NCI-H748 (cell line): Measurements from ENCODE around the gene JUN.
"Not testable (repeated sequence)": the region's sequence is repeated elsewhere in the genome, so short reads cannot be mapped to it uniquely, and the experiment has no call there.

ENCODE experiments used
- DNase-seq: peaks from one replicate; lab custom pipeline; 2025; ENCODE audit not compliant: unreplicated experiment; lab: John Stamatoyannopoulos, UW

Gene JUN

GRCh38 chr1:58809325-58810010 is 25.6 kb upstream of the JUN start:
- DNase-seq = no peak

GRCh38 chr1:58808077-58808476 is 24.2 kb upstream of the JUN start:
- DNase-seq = no peak

GRCh38 chr1:58805716-58806571 is 22.1 kb upstream of the JUN start:
- peak; percentile 34 for DNase-seq

DNA sequence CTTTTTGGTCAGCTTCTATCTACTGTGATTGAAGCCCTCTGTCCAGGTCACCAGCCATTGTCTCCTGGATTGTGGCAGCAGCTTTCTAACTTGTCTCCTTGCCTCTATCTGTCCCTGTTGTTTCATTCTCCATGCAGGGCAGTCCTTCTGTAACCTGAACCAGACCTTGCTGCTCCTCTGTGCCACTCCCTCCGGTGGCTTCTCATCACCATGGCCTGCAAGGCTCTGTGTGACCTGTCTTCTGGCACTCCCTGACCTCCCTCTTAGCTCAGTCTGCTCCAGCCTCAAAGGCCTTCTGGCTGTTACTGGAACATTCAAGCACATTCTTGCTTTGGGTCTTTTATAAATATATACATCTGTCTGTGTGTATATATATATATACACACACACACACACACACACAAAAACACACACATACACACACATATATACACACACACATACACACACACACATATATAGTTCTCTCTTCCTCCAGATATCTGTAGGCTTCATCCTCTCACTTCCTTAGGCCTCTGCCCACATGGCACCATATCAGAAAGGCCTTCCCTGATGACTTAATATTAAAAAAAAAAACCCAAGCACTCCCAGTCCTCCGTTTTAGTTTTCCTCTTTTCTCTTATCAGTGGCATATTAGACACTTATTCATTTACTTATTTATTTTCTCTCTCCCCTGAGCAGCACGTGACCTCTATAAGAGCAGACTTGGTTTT is 21.2 kb upstream of the JUN start:
- peak; percentile 22 for DNase-seq

DNA sequence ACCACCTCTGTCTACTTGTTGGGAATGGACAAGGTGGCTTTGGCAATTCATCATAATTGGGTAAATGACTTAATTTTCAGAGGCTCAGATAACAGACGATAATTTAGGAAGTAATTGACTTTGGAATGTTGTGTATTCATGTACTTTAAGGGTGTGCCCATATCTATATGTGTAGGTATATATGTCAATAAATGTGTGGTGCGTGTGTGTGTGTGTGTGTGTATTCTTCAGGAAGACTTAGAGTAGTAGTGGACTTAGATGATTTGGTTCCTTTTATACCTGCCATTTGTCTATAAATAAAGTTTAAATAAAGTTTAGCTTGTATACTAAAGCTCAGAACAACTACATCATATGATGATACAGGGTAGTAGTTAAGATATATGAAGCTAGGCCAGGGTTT is 20.0 kb upstream of the JUN start:
- peak; percentile 47 for DNase-seq

- peak; percentile 99 for DNase-seq
These were observed 19.0 kb upstream of the JUN start for GRCh38 chr1:58802640-58803399.

- DNase-seq = not testable (repeated sequence)
These were observed 17.4 kb upstream of the JUN start for GRCh38 chr1:58801286-58801685.

DNA sequence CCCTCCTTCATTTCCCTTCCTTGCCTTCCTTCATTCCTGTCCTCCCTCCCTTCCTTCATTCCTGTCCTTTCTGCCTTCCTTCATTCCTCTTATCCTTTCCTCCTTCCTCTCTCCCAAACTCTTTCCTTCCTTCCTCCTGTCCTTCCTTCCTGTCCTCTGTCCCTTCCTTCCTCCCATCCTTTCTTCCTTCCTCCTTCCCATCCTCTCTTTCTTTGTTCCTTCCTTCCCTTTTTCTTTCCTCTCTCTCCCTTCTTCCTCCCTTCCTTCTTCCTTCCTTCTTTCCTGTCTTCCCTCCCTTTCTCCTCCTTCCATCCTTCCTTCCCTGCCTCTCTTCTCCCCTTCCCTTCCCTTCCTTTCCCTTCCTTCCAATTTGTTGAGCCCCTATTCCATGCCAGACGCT is 15.8 kb upstream of the JUN start:
- DNase-seq = no peak

DNA sequence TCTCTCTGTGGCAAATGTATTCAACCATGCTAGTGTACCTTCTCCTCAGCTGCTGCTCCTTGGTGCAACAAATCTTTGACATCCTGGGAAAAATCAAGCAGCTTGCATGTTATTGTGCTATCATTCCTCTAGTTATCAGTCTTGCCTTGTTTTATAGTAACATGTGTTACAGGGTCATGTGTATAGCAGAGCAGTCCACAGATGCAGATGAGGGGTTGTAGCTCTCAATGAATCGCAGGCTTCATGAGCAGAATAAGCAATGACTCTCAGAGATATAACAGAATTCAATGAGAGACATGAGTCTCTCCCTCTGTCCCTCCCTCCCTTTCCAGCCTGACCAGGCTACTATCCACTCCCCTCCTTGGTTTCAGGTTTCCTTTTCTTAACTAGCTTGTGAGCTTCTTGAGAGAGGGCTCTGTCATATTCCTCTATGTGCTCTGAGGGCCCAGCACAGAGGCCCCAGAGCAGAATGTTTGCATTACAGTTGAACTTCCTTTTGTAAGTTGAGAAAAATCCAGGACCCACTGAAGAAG is 15.1 kb upstream of the JUN start:
- no peak for DNase-seq

DNA sequence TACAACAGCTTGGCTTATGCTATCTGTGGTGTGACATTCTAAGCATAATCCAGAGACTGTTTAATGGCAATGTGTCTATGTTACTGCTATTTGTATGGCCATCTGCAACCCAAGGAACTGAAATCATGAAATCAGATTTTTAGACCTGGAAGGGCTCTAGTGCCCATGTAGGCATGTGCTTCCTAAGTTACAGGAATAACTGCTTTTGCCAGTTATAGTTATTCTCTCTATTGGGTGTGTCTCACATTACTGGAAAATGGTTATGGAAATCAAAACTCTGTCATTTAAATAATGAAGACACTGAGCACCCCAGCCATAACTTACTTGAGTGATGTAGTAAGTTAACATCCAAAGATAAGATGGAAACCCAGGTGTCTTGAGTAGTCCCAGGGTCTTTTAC is 12.6 kb upstream of the JUN start:
- no peak for DNase-seq

DNA sequence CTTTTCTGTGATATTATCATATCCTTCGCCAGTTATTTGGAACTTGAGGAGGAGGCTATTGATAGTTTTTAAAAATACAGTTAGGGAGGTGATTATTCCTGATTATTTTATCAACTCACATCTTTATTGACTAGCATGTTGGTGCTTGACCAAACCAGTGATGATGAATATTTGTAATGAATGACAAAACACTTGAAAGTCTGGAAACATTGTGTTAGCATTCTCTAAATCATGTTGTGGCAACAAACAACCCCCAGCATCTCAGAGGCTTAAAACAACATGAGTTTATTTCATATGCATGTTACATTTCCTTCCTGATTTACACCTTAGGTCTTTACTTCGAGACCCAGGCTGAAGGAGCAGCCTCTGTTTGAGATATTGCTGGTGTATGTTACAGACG is 10.7 kb upstream of the JUN start:
- DNase-seq = no peak

DNA sequence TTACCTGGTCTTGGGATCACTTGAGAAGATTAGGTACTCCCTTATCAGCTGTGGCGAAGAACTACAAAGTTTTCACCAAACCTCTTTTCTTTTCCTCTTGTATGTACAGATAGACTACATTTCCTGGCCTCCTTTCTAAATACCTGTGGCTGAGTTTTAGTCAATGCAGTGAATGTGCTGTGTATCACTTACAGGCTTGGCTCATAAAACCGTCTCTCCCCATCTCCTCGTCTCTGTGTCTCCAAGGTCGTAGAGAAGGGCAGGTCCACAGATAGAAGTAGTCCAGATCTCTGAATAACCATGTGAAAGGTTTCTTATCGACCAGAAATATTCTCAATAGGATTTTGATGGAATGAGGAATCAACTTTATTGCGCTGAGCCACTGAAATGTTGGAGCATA is 9.0 kb upstream of the JUN start:
- no peak for DNase-seq

- DNase-seq = peak; percentile 22
These were observed 7.3 kb upstream of the JUN start for GRCh38 chr1:58791106-58791505.

DNA sequence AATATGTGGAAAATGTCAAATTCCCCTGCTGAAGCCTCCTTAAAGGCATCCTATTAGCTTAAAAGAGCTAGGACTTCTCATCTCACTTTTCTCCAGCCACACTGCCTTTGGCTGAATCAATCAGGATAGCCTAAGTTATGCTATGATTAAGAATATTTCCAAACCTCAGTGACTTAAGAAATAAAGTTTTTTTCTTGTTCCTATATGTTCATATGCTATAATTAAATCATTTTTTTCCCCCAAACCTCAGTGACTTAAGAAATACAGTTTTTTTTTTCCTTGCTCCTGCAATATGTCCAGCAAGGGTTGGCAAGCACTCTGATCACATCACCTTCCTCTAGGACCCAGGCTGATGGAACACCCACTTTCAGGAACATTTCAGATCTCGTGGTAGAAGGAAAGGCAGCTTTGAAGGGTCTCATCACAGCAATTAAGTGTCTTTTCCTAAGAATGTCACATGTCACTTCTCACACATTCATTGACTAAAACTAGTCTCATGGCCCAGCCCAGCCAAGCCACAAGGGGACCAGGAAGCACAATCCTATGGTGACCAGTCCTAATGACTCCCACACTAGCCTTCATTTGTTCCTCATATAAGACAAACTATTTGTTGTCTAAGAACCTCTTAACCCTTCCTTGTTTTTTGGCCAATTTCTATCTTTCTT is 6.3 kb upstream of the JUN start:
- no peak for DNase-seq

DNA sequence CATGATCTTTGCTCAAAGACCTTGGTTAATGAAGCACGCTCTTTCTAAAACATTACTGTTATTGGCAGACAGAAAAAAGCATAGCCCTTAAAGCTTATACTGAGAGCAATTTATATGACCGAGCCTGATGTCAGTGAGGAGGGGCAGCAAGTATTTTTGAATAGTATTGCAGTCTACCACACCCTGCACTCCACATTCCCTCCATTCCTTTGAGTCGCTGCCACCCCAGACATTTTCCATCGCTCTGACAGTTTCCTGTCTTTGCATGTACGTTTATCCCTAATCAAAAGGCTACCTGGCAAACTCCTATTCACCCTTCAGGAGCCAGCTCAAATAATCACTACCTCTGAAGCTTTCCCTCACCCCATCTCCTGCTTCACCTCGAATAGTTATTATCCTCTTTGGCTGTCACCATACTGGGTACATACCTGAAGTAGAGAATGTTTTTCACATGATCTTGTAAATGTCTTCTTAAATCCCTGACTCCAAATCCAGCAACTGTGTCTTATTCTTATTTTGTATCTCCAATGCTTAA is 5.5 kb upstream of the JUN start:
- no peak for DNase-seq

DNA sequence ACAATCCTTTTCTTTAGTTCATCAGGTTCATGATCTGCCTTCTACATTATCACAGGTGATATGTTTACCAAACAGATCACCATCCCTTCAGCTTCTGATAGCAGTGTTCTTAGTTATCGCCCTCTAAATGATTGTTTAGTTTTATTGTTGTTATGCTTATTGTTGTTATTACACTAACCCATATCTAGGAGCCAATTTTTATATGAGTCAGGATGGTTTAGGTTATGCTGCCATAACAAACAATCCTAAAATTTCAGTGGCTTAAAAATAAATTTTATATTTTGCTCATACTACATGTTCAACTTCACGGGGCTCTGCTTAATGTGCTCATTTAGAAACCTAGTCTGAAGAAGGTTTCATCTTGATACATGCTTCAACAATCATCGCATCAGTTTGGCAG is 4.4 kb upstream of the JUN start:
- DNase-seq = no peak

DNA sequence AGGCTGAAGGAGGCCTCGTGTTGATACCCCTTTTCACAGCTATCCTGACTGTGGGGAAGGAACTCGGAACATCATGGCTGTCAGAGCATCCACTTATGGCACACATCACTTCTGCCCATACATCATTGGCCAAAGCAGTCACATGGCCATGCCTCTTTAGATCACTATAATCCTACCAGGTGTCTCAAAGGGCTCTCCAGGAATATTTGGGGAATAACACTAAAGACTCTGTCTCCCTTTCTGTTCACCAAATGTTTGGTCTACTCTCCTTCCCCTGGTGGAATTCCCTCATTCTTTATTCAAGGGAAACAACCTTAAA is 3.0 kb upstream of the JUN start:
- DNase-seq = no peak

DNA sequence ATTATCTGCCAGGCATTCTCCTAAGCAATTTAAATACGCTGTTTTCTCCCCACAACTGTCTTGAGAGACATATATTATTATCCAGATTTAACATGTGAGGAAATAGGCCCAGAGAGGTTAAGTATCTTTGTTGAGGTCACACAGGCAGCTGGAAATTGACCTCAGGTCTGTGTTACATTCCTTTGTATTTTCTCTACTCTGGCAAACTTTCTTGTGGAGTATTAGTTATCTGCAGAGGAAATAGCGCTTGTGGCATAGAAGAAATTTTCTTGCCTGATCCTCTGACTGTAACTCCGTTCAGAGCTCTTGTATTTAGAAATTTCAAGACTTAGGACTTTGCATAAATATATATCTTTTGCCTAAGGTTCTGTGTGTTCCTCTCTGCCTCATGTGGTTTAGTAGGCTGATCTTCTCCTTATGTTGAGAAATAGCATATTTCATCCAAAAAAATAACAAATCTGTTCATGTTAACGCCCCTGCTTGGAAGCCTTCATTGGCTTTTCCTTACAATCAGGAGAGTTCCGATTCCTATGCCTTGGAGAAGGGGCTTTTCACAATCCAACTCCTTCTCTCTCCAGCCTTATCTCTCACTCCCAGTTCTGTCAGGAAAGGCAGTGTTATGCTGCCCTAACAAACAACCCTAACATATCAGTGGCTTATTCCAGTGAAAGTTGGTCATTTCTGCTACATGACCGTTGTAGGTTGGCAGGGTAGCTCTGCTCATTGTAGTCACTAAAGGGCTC is 2.5 kb upstream of the JUN start:
- no peak for DNase-seq

- peak; percentile 89 for DNase-seq
These were observed 1.7 kb upstream of the JUN start for GRCh38 chr1:58785442-58786058.
